Retina (tissue), 1 donor: ENCODE results near the gene TP53I3.
A peak's percentile ranks its signal among the peaks of the same experiment; 100 is the strongest.
"Not testable (repeated sequence)": the region's sequence is repeated elsewhere in the genome, so short reads cannot be mapped to it uniquely, and the experiment has no call there.

Experiments
- DNase-seq: peaks from one replicate; pipeline ENCODE4 v3.0.0-alpha.2; 2016

TP53I3 gene, protein sequence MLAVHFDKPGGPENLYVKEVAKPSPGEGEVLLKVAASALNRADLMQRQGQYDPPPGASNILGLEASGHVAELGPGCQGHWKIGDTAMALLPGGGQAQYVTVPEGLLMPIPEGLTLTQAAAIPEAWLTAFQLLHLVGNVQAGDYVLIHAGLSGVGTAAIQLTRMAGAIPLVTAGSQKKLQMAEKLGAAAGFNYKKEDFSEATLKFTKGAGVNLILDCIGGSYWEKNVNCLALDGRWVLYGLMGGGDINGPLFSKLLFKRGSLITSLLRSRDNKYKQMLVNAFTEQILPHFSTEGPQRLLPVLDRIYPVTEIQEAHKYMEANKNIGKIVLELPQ

DNA sequence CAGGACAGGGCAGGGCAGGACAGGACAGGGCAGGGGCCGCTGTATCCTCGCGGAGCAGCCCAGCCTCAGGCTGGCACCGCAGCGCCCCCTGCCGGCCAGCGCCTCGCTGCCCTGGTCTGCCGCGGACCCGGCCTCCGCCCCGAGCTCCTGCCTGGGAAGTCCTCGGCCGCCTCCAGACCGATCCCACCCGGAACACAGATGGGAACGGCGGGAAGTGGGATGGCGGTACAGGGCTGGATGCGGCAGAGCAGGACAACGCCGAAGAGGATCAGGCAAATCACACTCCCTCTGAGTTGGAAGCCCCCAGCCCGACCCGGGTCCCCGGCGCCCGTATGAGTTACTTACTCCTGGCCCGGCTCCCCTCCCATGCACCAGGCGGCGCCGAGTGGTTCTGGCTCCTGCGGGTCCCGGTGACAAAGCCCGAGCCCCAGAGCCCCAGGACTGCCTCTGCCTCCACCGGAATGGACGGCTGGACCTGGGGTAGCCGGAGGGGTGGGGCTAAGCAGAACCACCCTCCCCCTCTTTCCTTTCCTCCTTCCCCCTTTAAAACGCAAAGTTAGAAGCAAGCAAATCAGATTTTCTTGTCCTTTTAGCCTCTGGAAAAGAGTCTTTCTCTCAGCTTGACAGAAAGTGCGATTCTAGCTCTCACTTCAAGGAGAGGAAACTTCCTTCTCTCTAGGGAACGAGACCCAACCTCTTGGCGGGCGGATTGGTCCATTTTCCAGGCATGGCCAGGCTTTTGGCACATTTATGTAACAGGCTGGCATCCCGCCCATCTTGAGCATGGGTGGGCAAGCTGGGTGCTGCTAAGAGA, at the start of gene TP53I3:
Gene TP53I3, minus strand, starts transcription at position 449 of the 814 bp plus-strand sequence. CDS start 508 bp downstream, outside the sequence.
- DNase-seq, result peak; percentile 99

DNA sequence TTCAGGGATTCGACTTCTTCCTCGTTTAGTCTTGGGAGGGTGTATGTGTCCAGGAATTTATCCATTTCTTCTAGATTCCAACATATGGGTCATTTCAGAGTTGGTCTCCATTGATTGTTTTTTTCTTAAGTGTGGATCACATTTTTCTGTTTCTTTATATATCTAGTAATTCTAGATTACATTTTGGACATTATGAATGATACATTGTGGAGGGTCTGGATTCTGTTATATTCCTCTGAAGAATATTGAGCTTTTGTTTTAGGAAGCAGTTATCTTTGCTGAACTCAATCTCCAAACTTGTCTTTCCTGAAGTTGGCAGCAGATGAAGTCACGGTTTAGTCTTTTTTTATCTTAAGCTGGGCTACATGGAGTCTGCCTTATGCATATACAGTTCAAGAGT, 47.9 kb upstream of the TP53I3 start:
- DNase-seq, result no peak

DNA sequence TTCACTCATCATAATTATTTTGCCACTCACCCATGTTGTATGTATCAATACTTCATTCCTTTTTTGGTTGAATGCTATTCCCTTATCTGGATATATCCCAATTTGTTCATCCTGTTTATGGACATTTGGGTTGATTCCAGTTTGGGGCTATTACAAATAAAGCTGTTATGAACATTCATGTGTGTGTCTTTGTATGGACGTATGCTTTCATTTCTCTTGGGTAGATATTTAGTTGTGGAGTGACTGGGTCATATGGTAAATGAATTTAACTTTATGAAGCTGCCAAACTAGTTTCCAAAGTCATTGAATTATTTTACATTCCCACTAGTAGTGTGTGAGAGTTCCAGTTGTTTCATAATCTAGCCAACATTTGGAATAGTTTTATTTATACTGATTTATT, 41.3 kb upstream of the TP53I3 start:
- DNase-seq, result no peak

DNA sequence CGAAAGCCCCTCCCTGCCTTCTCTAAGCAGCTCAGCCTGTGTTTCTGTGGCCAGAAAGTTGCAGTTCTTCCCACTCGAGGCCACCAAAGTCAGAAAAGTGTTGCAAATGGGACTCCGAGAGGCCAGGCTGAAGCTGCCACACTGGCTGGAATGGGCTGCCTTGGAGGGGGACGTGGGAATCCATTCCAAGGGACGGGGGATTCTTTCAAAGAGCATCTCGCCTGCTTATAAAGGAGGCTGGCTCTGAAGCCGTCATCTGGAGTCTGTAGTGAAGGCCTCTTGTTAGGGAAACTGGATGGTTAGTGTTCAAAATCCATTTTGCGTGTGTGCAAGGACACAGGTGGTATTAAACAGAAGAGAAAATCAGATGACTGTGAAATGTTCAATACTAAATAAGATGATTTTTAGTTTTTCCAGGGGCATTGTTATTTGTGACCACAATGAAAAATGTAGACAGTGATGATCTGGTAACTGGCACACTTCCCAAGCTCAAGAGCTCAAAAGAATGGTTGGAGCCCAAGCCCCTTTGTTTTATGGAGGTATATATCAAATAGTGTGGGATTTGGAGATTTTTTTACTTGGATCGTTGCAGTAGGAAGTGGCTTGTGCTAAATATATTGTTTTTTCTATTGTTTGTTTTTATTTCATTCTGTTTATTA, 39.4 kb upstream of the TP53I3 start:
- peak; percentile 90 for DNase-seq

DNA sequence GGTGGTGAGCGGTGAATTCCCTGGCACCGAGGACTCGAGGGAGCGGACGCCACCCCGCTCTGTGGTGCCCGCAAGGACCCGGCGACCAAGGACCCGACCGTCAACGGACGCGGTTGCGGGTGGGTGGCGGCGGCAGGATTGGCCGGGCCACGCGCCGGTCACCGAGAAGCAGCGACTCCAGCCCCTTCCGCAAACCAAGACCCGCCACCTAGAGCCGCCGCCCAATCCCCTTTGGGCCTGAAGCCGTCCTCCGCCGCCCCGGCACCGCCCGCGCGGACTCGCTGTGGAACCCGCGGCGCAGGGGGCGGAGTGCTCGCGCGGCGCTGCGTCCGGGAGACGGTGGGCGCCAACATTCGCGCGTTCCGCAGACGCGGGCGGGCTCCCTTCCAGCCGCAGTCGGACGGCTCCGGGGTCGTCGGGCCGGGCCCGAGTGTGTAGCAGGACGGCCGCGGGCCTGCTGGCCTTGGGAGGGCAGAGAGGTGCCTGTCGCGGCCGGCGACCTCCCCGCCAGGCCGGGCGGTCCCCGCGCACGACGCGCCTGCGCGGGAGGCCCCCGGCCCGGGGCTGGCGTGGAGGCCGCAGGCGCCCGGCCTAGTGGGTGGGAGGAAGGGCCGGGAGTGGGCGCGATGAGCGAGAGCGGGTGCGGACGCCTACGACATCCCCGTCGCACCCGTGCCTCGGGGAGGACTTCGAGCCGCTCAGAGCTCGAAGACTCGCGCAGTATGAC, 38.7 kb upstream of the TP53I3 start, which contains the start of the genes FAM228B and PFN4:
Gene FAM228B, plus strand, starts transcription at position 275 of the 727 bp plus-strand sequence. CDS start 893 bp downstream, outside the sequence.
Gene PFN4, minus strand, starts transcription at position 140 of the 727 bp plus-strand sequence. CDS start 799 bp downstream, outside the sequence.
- peak; percentile 94 for DNase-seq

DNA sequence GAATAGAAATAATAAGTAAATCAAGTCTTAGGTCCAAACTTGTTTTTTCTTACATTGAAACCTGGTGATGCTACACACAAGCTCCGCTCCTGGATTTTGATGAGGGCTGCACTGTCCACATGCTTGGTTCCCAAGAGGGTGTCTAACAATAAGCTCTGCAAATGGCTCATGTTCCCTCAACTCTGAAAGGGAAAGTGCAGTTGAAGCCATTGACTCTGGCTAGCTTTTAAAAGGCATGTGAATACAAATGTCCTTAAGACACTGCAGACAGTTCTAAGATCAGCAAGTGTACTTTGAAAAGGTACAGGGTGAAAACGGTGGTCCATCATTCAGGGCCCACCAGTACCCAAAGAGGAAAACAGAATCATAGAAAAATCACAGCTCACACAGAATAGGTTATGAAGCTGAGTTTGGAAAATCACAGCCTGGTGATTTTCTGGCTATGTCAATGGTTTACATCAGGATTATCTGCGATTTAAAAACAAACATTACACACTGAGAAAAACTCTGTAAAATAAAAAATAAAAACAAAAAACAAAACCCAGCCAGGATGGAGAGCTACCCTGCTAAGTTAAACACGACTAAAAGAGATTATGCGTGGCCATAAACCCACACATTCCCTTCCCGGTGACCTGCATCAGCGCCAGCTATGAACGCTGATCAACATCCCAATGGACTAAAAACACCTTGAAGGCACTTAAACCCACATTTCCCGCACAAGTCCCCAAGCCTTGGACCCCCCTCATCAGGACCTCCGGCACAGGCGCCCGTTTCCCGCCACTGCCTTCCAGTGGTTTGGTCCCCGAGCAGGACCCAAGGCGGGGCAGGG, 37.9 kb upstream of the TP53I3 start:
- DNase-seq, result no peak

DNA sequence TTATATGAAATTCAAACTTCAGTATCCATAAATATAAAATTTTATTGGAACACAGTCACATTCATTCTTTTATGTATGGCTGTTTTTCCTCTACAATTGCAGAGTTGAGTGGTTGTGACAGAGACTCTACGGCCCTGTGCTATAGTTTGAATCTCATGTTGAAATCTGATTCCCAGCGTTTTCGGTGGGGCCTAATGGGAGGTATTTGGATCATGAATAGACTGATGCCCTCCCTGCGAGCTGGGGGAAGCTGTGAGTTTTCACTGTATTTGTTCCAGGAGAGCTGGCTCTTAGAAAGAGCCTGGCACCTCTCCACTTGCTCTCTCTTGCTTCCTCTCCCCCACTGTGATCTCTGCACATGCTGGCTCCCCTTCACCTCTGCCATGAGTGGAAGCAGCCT, 36.8 kb upstream of the TP53I3 start:
- peak; percentile 13 for DNase-seq

DNA sequence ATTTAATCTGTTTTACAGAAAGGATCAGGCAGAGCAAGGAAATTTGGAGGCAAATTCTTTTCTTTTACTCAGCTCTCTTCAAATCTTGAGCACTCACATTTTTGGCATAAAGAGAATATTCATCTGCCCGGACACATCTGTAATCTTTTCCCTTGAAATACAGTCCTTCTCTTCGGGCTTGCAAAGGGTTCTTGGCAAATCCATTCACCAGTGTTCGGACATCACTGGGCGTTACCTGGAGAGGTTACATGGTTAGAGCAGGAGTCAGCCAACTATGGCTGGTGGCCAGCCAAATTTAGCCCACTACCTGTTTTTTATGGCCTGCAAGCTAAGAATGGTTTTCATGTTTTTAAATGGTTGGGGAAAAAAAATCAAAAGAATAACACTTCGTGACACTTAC, 36.4 kb upstream of the TP53I3 start:
- DNase-seq, result no peak

DNA sequence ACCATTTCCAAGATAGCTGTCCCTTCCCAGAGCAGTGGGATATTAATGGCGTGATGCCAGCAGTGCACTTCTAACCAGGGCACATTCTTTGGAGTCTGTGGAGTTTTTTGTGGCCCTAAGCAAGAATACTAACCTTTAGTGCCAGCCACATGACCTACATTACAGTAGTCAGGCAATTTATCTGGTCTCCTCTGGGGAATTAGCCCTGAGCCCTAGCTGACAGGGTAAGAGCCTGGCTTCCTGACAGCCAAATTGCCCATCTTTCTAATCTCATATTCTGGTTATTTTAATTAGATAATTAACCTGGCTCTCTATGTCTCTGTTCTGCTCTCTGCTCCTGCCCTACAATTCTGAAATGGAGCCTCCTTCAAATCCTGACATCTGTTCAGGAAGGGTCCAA, 33.3 kb upstream of the TP53I3 start:
- DNase-seq, result no peak

DNA sequence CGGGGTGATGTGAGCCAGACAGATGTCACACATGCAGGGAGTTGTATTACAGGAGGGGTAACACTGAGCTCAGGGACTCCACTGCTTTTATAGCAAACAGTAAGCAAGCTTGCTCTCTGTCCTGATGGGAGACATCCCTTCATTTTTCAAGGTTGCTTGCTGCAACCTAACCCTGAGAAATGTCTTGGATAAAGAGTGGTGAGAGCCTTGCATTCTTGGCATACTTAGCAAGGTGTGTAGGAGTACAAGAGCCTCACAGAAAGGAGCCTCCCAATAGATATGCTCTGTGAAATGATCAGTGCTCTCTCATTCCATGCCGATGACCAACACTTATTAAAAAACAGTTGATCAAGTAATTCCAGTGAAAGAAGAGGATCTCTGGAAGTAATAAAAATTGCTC, 30.4 kb upstream of the TP53I3 start:
- DNase-seq, result no peak

DNA sequence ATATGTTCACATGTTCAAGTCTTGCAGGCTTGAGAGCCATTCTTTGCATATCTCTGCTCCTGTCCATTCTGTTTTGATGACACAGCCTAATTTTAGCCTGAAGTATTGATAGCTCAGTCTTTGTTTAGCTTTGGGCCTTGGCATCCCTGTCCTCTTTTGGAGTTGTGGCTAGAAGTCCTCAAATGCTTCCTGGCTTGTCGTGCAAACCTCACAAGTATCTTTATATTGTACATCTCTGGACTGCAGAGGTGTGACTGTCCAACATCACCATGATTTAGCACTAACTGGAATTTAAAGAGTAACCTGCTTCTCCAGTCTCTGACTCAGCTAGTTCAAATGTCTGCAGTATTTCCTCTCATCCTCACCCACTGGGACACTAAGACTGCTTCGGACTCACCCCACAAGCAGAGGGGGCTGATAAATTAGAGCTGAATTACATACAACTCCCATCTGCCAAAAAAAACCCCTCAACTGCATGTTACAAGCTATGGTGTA, 26.8 kb upstream of the TP53I3 start:
- no peak for DNase-seq

DNA sequence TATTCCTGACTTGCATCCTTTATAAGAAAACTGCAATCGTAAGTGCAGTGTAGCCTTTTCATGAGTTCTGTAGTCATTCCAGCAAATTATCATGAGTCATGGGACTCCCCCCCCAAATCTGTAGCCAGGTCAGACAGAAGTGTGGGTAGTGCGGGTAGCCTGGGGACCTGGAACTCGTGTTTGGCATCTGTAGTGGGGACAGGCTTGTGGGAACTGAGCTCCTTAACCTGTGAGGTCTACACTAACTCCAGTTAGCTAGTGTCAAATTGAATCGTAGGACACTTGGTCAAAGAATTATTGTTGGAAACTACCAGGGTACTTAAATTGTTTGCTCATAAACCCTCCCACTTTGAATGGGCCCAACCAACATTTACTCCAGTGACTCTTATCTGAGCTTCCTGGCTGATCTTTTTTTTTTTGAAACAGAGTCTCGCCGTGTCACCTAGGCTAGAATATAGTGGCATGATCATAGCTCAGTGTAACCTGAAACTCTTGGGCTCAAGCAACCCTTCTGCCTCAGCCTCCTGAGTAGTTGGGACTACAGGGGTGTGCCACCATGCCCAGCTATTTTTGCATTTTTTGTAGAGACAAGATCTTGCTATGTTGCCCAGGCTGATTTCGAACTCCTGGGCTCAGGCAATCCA, 26.1 kb upstream of the TP53I3 start:
- no peak for DNase-seq

DNA sequence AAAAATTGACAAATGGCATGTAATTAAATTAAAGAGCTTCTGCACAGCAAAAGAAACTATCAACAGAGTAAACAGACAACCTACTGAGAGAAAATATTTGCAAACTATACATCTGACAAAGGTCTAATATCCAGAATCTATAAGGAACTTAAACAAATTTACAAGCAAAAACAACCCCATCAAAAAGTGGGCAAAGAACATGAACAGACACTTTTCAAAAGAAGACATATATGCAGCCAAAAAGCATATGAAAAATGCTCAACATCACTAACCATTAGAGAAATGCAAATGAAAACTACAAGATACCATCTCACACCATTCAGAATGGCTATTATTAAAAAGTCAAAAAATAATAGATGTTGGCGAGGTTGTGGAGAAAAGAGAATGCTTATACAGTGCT, 24.8 kb upstream of the TP53I3 start:
- DNase-seq, result not testable (repeated sequence)

DNA sequence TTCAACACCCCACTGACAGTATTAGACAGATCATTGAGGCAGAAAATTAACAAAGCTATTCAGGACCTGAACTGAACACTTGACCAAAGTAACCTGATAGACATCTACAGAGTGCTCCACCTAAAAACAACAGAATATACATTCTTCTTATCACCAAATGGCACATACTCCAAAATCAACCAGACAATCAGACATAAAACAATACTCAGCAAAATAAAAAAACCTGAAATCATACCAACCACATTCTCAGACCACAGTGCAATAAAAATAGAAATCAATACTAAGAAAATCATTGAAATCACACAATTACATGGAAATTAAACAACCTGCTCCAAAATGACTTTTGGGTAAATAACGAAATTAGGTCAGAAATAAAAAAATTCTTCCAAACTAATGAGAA, 22.7 kb upstream of the TP53I3 start:
- no peak for DNase-seq

DNA sequence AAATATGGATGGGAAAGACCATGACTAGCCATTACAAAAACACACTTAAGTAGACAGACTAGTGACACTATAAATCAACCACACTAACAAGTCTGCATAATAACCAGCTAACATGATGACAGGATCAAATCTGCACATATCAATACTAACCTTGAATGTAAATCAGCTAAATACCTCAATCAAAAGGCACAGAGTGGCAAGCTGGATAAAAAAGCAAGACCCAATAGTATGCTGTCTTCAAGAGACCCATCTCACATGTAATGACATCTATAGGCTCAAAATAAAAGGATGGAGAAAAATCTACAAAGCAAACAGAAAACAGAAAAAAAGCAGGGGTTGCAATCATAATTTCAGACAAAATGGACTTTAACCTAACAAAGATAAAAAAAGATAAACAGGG, 22.2 kb upstream of the TP53I3 start:
- DNase-seq, result no peak

DNA sequence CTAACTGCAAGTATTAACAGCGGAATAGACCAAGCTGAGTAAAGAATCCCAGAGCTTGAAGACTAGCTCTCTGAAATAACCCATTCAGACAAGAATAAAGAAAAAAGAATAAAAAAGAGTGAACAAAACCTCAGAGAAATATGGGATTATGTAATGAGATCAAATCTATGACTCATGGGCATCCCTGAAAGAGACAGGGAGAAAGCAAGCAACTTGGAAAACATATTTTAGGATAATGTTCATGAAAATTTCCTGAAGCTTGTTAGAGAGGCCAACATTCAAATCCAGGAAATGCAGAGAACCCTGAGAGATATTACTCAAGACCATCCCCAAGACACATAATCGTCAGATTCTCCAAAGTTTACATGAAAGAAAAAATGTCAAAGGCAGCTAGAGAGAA, 21.2 kb upstream of the TP53I3 start:
- no peak for DNase-seq

DNA sequence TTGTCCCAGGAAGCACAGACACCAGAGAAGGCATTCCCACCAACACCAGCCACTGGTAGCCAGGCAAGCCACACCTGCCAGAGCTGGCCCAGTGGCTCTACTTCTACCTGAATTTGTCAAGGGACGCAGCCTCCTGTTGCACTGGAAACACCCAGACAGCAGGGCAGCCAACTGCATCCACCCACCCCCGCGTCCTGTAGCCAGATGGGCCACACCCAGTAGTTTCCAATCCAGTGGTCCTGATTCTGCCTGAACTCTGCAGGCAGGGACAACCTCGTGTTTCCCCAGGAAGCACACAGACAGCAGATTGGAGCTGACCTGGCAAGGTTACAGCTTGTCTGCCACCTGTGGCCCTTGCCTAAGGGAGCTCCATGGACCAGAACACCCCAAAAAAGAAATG, 20.3 kb upstream of the TP53I3 start:
- no peak for DNase-seq

DNA sequence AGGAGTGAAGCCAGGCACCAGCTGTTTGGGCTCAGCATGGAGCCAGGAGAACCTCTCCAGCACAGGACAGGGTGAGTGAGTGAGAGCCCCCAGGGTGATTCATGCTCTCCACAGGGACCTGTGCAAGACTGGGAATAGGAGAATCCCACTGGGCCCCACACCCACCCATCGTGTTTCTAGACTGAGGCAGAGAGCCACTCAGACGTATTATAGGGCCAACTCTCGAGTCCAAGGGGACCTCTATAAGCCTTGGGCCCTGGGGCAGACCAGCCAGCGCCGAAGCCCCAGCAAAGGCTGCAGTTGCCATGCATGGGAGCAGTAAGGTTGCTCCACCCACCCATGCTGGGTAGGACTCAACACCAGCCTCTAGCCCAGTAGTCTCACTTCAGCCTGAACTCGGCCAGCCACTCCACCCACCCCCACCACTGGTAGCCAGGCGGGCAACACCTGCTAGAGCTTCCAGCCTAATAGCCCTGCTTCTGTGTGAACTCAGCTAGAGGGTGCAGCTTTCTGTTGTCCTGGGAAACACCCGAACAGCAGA, 19.5 kb upstream of the TP53I3 start:
- DNase-seq, result no peak

DNA sequence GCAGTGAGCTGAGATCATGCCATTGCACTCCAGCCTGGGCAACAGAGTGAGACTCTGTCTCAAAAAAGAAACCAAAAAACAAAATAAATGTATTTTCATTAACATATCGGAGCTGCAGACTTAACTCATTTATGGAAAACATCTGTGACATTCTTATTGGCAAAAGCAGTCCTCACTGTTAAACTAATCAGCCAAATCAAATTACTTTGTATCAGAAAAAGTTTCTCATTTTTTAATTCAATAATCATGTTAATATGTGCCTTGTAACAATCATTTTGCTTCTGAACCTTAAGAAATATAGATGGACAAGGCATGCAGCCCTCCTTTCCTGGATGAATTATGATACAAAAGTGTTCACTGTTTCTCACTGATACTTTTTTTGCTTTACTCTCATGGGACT, 18.0 kb upstream of the TP53I3 start:
- DNase-seq, result no peak

DNA sequence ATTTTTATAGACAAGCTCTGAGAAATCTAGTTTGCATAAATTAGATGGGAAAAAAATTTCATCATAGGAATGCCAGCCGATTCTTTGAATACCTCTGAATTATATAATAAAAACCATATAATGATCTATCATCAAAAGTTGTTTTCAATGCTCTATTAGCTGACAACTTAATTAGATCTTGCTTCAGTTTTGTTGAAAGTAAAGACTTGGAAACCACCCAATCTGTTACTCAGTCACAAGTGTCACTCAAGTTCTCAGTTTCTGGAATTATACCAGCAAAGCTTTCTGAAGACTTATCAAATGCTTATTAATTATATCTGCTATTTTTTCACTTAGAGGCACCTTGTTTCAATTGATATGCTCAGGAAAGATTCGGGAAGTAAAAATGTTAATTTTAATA, 17.4 kb upstream of the TP53I3 start:
- no peak for DNase-seq

DNA sequence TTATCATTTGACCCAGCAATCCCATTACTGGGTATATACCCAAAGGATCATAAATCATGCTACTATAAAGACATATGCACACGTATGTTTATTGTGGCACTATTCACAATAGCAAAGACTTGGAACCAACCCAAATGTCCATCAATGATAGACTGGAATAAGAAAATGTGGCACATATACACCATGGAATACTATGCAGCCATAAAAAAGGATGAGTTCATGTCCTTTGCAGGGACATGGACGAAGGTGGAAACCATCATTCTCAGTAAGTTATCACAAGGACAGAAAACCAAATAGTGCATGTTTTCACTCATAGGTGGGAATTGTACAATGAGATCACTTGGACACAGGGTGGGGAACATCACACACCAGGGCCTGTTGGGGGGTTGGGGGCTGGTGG, 16.1 kb upstream of the TP53I3 start:
- not testable (repeated sequence) for DNase-seq
